Endothelial cell of hepatic sinusoid (primary cell): ENCODE data around the gene ZBTB45.

Experiments used
- in situ Hi-C: cut with HindIII; loops from 2 replicates; pipeline ENCODE4 v1.10.0; 2017; ENCODE audit warnings: low sequenced_read_pairs

ZBTB45 gene

DNA sequence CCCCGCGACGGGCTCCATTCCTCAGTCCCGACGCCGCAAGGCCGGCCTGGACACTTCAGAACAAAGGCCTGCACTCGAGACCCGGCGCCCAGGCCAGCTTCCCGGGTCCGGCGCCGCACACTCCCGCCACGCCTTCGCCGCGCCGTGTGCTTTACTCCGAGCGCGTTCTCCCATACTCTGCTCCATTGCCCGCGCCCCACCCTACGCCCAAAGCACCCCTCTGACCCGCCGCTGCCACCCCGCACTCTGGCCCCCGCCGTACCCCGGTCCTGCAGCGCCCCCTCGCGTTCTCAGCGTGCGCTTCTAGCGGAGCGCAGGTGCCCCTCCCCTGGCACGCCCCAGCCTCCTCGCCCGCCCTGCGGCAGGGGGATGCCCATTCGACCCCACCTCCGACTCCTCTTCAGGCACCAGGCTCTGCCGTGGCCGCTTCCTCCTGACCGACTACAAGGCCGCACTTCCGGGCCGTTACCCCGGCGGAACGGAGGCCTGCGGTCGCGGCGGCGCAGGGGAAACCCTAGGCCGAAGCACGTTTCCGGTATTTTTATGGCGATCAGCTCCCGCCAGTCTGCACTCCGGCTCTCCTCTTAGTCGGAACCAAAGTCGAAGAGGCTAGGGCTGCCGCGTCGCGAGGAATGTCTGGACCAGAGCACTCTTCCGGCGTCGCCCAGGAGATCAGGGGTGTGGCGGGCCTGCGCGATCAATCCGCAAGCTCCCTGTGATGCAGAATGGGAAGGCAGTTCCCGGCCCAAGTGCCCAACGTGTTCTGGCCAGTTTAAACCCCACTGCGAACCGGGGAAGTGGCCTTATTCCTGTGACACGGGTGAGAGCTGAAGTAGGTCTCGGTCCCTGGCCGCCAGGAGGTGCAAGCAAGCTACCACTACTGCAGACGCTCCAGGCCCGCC, at the start of gene ZBTB45:
Gene ZBTB45 (minus strand): TSS at position 456 of the 902 bp plus-strand sequence. CDS start 2,137 bp downstream, outside the sequence.
- in situ Hi-C loops, result no loop called here

DNA sequence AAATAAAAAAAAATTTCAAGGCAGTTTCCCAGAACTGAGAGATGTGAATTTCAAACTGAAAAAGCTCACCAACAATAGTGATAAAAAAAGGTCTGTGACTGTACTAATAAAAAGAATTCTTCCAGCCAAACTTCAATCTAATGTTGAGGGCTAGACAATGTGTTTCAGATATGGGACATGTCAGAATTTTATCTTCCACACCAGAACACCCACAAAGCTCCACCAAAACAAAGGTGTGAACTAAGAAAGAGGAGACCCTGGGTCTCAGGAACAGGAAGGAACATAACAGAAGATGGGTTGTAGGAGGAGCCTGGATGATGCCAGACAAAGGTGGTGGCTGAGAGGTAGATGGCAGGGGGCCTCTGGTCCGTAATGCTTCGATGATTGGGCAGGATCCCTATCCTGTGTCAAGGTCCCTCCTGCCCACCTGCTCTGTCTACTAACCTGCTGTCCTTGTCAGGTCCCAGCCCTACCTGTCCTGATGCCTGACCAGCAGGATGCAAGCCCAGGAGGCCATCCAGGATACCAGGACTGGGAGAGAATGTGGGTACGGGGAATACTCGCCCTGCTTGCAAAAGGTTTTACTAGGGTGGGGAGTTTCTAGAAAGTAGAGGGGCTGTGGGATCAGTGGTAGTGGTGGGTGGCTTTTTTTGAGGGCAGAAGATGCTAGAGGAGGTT, 49.0 kb upstream of the ZBTB45 start:
- in situ Hi-C loops, result no loop called here

DNA sequence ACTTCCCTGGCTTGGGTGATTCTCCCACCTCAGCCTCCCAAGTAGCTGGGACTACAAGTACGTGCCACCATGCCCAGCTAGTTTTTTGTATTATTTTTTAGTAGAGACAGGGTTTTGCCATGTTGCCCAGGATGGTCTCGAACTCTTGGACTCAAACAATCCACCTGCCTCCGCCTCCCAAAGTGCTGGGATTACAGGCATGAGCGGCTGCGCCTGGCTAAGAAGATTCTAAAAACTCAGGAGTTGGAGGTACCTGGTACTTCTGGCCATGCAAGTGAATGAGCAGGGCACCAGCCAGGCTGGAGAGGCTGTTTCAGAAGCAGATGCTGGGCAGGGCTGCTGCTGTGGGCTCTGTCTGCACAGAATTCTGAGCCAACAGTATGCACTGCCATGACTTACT, 47.4 kb upstream of the ZBTB45 start:
- in situ Hi-C loops, result no loop called here

DNA sequence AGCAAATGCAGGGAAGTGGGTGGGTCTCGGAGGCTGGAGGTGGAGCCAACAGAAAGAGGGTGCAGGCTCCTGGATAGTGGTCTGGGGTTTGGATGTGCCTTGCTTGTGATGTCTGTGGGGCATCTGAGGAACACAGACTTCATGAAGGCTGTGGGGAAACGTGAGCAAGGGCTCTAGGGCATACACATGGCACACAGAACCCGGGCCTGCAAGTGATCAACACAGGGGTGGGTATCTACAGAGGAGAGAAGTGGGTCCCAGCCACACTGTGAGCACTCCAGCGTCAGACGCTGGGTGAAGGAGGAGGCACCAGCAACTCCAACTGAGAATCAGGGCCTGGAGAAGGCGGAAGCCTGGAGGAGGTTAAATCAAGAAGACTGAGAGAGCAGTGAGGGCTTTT, 44.2 kb upstream of the ZBTB45 start:
- in situ Hi-C loops, result no loop called here

DNA sequence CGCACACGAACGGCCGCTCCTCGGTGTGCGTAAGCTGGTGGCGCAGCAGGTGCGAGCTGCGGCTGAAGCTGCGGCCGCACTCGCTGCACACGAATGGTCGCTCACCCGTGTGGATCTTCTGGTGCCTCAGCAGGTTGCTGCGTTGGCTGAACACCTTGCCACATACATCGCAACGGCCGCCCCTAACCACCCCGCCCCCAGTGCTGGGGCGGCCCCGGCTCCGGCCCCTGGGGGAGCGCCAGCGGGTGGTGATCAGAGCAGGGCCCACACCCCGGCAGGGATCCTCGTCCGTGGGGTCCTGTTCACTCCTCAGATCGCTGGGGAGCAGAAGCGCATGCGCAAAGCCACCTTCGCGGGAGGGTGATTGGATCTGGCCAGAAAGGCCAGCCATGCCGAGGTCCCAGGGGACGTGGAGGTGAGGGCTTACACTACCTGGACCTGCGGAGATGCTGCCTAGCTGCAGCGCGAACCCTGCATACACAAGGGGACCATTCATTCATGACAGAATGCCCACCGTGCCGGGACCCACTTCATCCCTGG, 43.5 kb upstream of the ZBTB45 start:
- in situ Hi-C loops, result no loop called here

DNA sequence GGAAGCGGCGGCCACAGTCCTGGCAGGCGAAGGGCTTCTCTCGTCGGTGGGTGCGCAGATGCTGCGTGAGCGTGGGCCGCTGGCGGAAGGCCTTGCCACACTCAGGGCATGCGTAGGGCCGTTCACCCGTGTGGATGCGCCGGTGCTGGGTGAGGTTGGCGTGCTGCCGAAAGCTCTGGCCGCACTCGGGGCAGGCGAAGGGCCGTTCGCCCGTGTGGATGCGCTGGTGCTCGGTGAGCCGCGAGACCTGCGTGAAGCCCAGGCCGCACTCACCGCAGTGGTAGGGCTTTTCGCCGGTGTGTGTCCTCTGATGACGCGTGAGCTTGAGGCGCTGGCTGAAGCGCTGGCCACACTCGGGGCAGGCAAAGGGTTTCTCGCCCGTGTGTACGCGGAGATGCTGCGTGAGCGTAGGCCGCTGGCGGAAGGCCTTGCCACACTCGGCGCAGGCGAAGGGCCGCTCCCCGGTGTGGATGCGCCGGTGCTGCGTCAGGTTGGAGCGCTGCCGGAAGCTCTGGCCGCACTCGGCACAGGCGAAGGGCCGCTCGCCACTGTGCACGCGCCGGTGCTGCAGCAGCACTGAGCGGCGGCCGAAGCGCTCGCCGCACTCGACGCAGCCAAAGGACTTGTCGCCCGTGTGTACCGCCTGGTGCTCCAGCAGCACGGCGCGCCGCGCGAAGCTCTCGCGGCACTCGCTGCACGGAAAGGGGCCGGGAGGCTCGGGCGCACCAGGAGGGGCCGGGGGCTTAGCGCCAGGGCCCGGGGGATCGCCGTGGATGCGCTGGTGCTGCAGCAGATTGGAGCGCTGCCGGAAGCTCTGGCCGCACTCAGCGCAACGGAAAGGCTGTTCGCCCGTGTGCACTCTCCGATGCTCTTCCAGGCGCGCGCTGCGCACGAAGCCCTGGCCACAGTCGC, 42.8 kb upstream of the ZBTB45 start:
- in situ Hi-C loops, result no loop called here

DNA sequence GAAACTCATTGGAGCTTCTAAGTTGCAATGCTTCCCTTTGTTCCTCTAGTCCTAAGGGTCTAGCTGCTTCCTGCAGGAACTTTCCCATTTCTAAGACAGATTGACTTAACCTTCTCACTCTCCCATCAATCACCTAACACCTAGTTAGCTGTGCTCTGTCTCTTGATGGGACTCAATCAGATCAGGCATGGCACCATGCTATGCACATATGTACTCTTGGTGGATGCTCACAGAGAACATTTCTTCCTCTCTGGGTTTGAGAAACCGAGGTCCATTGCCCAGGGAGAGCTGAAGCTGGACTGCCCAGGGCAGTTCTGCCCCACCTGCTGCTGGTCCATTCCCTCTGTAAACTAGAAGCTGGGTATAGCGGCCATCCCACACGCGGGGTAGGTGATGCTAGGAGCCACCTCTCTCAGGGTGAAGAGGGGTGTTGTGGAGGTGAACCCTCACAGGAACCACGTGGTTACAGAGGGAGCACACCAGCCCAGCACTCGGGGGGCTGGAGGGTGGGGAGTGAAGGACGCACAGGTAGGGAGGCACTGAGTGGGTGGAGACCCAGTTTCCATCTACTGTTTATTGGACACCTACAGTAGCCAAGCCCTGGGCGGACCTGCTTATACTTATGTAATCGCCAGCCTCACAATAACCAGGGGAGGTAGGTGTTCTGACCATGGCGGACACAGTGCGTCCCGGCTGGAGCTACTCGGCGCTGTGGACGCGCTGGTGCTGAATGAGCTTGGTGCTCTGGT, 41.9 kb upstream of the ZBTB45 start:
- in situ Hi-C loops, result no loop called here

DNA sequence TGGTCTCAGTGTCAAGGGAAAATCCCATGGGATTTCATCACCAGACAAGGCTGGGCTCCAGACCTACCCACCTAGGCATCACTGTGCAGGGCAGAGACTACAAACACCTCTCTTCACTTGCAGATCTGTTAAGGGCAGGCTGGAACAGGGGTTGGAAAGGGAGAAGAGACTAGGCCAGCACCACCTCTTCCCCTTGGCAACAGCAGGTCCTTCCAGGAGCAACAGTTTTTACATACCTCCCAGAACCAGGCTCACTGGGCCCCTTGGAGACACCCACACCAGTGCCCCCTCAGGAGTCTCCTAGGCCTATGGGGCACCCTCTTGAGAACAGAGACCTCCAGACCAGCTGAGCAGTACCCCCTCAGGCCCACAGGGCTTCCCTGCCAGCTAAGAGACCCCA, 41.3 kb upstream of the ZBTB45 start:
- in situ Hi-C loops, result no loop called here

DNA sequence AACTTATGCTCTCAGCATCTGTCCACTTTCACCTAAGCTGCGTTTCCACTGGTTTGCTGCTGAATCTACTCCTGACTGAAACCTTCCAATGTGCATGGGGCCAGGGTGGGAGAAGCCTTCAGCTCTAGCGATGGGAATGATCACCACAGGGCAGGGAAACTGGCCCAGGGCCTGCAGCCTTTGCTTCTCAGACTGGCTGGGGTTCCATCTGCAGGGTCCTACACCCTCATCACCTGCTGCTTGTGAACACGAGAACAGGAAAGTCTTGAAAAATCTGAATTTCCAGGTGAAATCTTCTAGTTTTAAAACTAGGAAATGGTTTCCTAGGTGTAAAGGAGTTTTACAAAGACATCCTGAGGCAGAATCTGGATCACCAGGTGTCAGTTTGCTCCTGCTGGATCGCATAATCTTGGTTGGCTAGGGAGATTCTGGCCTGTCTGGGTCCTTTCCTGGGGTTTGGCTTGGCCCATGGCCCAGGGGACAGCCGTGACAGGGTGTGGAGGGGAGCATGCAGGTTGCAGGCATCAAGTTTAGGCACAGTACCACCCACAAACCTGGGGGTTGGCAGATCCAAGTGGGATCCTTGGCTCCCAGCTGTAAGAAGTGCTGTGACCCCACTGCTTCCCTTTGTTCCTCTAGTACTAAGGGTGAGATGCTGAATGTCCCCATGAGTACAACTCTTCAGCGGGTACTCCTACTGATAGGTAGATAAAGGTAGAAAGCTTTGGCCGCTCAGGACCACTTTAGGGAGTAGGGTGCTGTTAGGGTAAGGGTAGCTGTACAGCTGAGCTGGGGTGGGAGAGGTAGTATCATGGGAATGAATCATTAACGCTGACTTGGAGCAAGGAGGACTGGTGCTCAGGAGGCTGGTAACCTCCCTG, 40.6 kb upstream of the ZBTB45 start:
- in situ Hi-C loops, result no loop called here

DNA sequence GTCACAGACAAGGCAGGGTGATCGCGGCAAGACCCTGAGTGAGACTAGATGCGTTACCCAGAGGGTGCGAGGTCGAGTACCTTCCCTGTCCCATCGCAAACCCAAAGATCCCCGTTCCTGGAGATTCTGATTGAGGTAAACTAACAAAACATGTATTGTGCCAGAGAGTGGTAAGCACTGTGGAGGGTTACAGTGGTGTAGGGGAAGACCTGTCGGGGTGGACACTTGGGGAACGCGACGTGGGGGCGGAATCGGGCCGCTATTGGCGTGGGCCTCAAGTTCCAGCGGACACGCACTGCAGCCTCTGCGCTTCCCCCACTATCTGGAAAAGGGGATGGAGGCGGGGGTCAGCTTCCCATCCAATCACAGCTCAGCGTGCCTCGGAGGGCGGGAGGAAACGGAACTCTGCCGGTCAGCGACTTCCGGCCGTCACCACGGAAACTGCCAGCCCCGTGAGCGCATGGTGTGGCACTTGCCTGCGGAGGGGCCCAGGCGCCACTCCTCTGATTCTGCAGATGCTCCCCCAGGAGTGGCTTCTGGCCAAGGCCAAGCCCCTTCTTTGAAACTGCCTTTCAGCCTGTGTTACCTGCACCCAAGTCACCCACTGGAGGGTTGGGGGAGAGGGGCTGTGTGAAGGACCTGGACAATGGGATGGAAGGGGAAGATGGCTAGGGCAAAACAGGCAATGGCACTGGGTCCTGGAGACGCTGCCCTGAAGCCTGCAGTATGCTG, 39.8 kb upstream of the ZBTB45 start:
- in situ Hi-C loops, result no loop called here

DNA sequence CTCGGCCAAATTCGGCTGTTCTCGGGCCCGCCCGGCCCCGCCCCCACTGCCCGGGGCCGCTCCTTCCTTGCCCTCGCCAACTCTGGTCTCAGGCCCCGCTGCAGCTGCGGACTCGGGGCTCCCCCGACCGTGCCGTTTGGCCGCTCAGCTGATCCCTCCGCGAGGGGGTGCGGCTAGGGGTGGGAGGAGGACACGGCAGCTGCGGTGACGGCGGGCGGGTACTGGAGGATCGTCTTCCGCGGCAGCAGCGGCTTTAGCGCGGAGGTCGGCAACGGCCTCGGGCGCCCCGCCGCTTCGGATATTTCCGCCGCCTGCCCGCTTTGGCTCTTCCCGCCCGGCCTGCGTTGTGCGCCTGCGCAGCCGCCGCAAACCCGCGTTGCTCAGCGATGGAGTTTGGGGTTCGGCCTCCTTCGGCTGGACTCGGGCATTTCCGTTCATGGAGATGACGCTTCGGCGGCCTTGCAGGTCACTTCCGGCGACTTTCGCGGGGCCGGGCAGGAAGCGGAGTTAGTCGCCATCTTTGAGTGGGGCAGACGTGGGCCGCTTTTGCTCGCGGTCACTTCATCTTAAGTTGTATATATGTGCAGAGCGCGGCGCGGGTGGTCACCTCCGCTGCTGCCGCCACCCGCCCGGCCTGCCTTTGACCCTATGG, 39.1 kb upstream of the ZBTB45 start:
- in situ Hi-C loops, result no loop called here

DNA sequence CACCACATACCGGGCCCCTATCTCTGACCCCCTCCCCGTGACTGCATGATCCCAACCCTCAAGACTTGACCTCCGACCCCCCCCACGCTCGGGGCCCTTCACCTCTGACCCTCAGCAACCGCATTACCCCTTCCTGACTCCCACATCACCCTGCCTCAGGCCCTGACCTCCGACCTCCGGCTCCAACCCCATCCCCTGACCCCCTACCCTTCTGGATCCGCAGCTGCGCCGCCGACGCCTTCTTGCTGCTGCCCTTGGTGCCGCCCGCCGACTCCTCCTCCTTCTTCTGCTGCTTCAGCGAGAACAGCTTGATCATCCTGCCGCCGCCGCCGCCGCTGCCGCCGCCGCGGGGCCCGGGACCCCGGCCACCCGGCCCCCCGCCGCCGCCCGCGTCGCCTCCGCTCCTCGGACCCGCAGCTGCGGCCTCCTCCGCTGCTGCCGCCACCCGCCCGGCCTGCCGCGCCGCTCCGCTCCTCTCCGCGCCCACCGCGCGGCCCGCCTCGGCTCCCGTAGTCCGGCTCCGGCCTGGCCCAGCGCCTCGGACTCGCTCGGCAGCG, 38.5 kb upstream of the ZBTB45 start, which contains the start of gene UBE2M:
Gene UBE2M (minus strand): TSS at position 546 of the 557 bp plus-strand sequence. CDS start 230 bp downstream, at position 316.
- in situ Hi-C loops, result no loop called here

DNA sequence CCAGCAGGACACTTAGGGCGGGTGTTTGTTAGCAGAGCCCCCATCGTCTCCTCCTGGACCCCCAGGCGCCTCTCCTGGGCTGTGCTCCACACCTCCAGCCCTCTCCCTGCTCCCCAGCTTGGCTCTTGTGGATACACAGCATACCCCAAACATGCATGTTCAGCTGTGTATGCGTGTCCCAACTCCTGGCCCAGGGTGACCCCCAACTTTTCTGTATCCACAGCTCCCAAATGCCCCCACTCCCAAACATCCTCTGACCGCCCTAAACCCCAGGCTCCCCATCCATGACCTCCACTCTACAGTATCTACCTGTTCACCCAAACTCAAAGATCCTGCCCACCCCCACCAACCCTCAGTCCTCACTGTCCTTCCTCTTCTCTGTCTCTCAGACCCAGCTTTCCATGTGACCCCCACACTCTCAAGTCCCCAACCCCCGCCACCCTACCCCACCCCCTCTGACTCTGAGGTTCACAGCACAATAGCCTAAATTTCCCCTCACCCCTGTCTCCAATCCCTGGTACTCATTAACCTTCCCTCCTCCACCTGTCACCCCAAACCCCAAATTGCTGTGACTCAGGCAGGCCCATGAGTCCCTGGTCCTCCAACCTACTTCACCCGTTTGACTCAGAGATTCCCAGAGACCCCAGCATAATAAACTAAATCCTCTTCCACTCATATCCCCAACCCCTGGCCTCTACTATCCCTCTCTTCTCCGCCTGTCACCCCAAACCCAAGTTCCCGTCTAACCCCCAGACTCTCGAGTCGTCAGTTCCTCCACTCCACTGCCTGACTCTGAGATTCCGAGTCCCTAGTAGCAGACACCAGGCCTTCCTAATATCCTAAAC, 37.8 kb upstream of the ZBTB45 start:
- in situ Hi-C loops, result no loop called here

DNA sequence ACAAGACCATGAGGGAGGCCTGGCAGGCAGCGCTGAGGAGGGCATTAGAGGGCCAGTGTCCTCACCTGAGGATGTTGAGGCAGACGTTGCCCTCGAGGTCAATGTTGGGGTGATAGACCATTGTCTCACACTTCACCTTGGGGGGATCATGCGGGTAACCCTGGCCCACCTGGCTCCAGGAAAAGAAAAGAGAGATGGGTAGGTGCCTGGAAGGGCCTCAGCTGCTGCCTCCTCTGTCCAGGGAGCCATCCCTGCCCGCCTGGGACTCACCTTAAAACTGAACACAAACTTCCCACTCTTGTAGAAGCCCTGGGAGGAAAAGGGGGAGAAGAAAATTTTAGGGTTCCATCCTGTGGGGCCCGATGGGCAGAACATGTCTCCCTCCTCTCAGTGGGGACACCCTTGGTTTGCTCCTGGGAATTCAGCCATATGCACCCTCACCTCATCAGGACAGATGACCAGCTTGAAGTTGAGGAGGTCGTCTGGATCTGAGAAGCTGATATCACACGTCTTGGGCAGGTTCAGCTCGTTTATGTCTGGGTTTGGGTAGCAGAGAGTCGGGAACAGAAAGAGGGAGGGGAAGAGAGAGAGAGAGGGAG, 37.1 kb upstream of the ZBTB45 start:
- in situ Hi-C loops, result no loop called here

DNA sequence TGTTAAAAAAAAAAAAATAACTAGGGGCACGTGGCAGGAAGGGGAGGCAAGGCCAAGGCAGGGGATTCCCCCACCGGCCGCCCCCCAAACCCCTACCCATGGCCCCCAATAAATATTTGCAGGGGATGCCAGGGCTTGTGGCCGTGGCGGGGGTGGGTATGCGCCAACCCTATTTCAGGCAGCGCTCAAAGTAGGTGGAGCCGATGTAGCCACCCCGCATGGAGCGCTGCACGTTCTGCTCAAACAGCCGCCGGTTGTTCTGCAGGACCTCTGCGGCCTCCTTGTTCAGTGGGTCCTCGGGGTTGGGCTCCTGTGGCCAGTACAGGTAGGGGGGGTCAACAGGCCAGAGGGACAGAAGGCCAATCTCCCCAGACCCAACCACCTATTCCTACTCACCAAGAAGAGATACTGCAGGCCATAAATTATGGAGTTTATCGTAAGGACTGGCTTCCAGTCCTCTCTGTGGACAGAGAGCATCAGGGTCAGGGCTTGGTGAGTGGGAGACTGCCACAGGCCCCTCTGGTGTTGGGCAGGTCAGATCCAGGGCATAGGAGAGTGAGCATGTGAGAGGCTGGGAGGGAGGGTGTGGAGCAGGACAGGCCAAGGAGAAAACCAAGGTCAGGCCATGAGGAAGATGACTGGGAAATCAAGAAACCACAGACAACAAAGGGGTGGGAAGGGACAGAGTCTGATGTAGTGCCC, 36.5 kb upstream of the ZBTB45 start:
- in situ Hi-C loops, result no loop called here
